HG03135 (cell line): ENCODE measurements around the gene ZNF519.

Experiments used
- ATAC-seq: cut with Tn5 transposase; IDR thresholded peaks from one replicate; pipeline ENCODE4 v1.9.1; 2021; ENCODE audit warnings: mild to moderate bottlenecking, moderate library complexity; ENCODE audit not compliant: unreplicated experiment

Gene ZNF519

GRCh38 chr18:14100503-14101286 is 31.5 kb downstream of the ZNF519 start:
- ATAC-seq = no peak

GRCh38 chr18:14098428-14098827 is 33.8 kb downstream of the ZNF519 start:
- ATAC-seq = no peak

- no peak for ATAC-seq
Measured at GRCh38 chr18:14097761-14098160, 34.5 kb downstream of the ZNF519 start.

- no peak for ATAC-seq
Measured at GRCh38 chr18:14093307-14093915, 38.8 kb downstream of the ZNF519 start.

GRCh38 chr18:14092625-14093306 is 39.5 kb downstream of the ZNF519 start:
- ATAC-seq = no peak

DNA sequence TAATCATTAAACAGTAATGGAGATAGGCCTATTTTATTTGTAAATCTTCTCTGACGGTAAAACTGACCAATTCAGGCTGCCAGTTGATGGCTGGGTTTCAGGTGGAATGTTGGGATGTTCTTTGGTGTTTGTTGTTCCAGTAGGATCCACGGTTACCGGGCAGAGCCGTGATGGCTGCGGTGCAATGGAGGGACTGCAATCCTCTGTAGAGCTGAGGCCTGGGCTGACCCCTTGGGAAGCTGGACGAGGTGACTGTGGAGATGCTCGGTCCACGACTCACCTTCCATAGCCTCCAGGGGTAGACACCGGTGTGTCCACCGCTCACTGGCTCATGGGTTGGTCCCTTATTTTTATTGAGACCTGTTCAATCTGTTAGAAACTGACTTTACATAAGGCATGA is 42.5 kb downstream of the ZNF519 start:
- ATAC-seq = no peak

GRCh38 chr18:14089191-14089590 is 43.0 kb downstream of the ZNF519 start:
- no peak for ATAC-seq

DNA sequence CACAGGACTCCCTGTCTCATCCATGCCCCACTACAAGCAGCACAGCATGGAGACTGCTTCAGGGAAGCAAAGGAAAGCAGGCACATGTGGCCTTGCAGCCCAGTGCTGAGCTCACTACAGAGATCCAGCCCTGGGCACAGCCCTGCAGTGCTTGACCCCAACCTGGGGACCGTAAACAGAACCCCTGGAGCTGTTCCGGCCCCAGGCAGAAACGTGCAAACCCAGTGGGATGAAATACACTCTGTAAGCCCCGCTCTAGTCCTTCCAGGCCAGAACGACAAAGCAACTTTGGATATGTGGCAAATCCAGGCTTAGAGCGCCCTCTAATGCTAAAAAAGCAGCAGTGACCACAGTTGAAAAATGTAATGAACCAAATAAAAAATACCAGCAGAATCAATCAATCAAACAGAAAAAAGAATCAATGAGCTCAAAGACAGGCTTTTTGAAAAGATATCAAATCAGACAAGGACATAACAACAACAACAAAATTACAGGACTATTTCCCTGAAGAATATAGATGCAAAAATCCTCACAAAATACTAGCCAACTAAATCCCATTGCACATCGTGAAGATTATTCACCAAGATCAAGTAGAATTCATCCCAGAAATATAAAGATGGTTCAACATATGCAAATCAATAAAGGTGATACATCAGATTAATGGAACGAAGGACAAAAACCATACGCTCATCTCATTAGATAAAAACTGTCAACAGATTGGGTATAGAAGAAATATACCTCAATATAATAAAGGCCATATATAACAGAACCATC is 45.6 kb downstream of the ZNF519 start:
- ATAC-seq = peak; percentile 61

- peak; percentile 23 for ATAC-seq
Measured at GRCh38 chr18:14085770-14086457, 46.3 kb downstream of the ZNF519 start.

DNA sequence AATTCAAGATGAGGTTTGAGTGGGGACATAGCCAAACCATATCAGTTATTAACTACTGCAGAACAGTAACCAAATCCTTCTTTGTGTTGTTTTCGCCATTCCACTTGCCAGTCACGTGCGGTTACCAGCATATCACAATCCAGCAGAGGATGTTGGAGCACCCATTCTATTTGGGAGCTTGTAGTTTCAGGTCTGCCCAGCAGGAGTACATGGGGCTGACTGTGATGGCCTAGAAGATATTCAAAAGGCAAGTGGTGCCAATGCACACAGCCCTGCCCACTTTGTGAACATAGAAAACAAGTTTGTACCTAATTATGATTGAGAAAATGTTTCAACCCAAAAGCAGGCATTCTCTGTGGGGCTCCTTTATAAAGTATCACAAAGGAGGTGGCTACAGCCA is 57.0 kb downstream of the ZNF519 start:
- no peak for ATAC-seq

DNA sequence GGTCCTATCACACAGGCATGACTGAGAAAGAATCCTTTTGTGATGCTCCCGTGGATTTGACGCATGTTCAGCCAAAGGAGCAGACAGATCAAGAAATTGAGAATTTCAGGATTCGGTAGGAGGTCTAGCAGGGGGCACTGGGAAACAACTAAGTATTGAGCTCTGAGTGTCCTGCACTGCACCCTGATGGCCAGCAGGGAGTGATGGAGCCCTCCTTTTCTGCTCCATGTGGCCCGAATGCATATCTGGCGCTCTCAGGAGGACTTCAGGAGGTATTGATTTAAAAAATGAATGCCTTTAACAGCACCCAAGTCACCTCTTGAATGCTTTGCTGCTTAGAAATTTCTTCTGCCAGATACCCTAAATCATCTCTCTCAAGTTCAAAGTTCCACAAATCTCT is 58.0 kb downstream of the ZNF519 start:
- ATAC-seq = no peak

DNA sequence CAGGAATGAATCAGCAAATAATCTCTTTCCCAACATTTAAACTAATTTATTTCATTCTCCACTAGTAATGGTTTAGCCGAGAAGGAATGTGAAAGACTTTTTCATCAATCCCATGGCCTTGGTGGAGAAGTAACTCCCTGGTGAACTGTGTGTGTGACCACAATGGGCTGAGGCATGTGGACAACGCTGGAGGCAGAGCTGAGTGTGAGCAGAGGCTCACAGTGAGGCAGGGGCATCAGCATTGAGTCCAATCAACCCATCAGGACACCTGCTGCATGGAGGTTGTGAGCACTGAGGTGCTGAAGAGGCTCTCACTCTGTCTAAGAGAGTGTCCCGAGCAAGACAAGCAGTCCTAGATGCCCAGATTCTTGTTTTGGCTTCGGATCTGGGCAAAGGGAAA is 78.6 kb downstream of the ZNF519 start:
- ATAC-seq = no peak
